ENCODE measurements around the gene CALML5.

CALML5 gene

DNA sequence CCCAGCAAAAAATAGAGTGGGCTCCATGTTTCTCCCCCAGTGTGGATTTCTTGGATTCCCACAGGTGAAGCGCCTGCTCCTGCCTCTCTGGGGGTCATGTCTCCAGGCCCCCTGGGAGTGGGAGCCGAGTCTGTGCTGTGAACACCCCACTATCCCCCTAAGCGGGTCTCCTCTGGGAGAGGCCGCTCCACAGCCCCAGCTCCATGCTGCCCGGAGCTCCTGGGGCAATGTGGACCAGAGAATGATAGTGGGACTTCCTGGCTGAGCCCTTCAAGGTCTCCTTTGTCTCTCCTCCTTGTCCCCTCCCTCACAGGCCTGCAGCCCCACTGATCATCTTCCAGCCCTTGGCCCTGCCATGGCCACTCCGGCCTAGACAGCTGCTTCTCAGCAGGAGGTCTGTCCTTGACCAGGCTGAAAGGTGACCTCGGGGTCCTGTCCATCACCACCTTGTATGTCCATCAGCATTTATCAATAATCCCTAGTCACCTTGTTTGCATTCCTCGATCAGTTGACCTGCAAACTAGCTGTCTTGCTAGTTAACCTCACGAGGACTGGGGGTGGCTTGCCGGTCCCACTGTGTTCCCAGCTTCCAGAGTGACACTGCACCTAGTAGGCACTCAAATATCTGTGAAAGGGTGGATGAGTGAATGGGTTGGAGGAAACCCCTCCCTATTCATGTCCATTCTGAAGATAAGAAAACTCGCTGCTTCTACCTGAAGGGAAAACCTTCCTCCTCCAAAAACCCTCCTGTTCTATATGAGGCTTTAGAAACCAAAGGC, 24.6 kb upstream of the CALML5 start:
- no peaks in the 10 kb centered on the region for H3K27me3 ChIP-seq (replicated peaks)
- H3K27ac ChIP-seq: no peak overlapping the region
- in situ Hi-C loops (cut with HindIII; ENCODE audit: low pct_ligation_motif_present, low sequenced_read_pairs): no loop called here
- H3K36me3 ChIP-seq (replicated peaks): no peaks in the 10 kb centered on the region
- TF ChIP-seq, protein P1, sequence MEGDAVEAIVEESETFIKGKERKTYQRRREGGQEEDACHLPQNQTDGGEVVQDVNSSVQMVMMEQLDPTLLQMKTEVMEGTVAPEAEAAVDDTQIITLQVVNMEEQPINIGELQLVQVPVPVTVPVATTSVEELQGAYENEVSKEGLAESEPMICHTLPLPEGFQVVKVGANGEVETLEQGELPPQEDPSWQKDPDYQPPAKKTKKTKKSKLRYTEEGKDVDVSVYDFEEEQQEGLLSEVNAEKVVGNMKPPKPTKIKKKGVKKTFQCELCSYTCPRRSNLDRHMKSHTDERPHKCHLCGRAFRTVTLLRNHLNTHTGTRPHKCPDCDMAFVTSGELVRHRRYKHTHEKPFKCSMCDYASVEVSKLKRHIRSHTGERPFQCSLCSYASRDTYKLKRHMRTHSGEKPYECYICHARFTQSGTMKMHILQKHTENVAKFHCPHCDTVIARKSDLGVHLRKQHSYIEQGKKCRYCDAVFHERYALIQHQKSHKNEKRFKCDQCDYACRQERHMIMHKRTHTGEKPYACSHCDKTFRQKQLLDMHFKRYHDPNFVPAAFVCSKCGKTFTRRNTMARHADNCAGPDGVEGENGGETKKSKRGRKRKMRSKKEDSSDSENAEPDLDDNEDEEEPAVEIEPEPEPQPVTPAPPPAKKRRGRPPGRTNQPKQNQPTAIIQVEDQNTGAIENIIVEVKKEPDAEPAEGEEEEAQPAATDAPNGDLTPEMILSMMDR (IDR thresholded peaks at IDR 0.05; ENCODE audit: low read depth, low read length, missing control alignments): no peak
- DNase-seq: no peak
- H3K4me3 ChIP-seq (ENCODE audit: low read depth, low read length): no peak overlapping the region

GRCh38 chr10:5522913-5523560, 23.7 kb upstream of the CALML5 start:
- Histone ChIP-seq H3K27ac (no peak overlapping the region), H3K36me3 (replicated peaks) (no peaks in the 10 kb centered on the region), H3K27me3 (replicated peaks) (no peaks in the 10 kb centered on the region), H3K4me3 (ENCODE audit: low read depth, low read length) (no peak overlapping the region)
- in situ Hi-C loops (cut with HindIII; ENCODE audit: low pct_ligation_motif_present, low sequenced_read_pairs): no loop called here
- no peak for DNase-seq
- TF ChIP-seq, protein P1 (IDR thresholded peaks at IDR 0.05; ENCODE audit: low read depth, low read length, missing control alignments): no peak

- Histone ChIP-seq H3K36me3 (replicated peaks) (no peaks in the 10 kb centered on the region), H3K27me3 (replicated peaks) (no peaks in the 10 kb centered on the region), H3K4me3 (ENCODE audit: low read depth, low read length) (no peak overlapping the region), H3K27ac (no peak overlapping the region)
- TF ChIP-seq, protein P1 (IDR thresholded peaks at IDR 0.05; ENCODE audit: low read depth, low read length, missing control alignments): no peak
- no peak for DNase-seq
- in situ Hi-C loops (cut with HindIII; ENCODE audit: low pct_ligation_motif_present, low sequenced_read_pairs): no loop called here
Measured at GRCh38 chr10:5519054-5519453, 19.7 kb upstream of the CALML5 start.

DNA sequence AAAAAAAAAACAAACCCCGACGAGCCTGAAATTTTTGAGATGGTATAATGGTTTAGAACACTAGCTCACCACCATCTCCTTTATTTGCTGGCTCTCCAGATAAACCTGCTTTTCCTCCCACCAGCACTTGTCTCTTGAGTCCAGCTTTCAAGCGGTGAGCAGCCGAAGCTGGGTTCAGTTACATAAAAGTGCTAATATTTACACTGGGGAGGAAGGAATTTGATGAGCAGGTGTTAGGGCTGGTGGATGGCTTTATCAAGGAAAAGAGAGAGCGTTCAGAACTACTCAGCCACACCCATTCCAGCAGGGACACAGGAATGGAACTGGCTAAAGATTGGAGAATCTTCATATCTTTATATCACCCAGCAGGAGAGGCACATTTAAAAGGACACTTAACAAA, 18.8 kb upstream of the CALML5 start:
- Histone ChIP-seq H3K4me3 (ENCODE audit: low read depth, low read length) (no peak overlapping the region), H3K27ac (no peak overlapping the region), H3K36me3 (replicated peaks) (no peaks in the 10 kb centered on the region), H3K27me3 (replicated peaks) (no peaks in the 10 kb centered on the region)
- TF ChIP-seq, protein P1 (IDR thresholded peaks at IDR 0.05; ENCODE audit: low read depth, low read length, missing control alignments): no peak
- in situ Hi-C loops (cut with HindIII; ENCODE audit: low pct_ligation_motif_present, low sequenced_read_pairs): no loop called here
- no peak for DNase-seq

- no peak overlapping the region for H3K4me3 ChIP-seq (ENCODE audit: low read depth, low read length)
- no peaks in the 10 kb centered on the region for H3K36me3 ChIP-seq (replicated peaks)
- TF ChIP-seq, protein P1 (IDR thresholded peaks at IDR 0.05; ENCODE audit: low read depth, low read length, missing control alignments): no peak
- no peaks in the 10 kb centered on the region for H3K27me3 ChIP-seq (replicated peaks)
- no peak overlapping the region for H3K27ac ChIP-seq
- in situ Hi-C loops (cut with HindIII; ENCODE audit: low pct_ligation_motif_present, low sequenced_read_pairs): no loop called here
- DNase-seq: no peak
Measured at GRCh38 chr10:5517546-5517945, 18.2 kb upstream of the CALML5 start.

Data from brain microvascular endothelial cell (primary cell).